DMS 273 treated with DMSO at 0.1 percent for 48 hours (cell line): ENCODE measurements around the gene DNAJA3.
"Not testable (repeated sequence)": the region's sequence is repeated elsewhere in the genome, so short reads cannot be mapped to it uniquely, and the experiment has no call there.

ENCODE experiments used
- DNase-seq: peaks from one replicate; lab custom pipeline; 2025; lab: John Stamatoyannopoulos, UW

Gene DNAJA3

GRCh38 chr16:4387781-4388180, 37.9 kb upstream of the DNAJA3 start:
- no peak for DNase-seq

- DNase-seq: no peak
These were observed 37.2 kb upstream of the DNAJA3 start for GRCh38 chr16:4388271-4389021.

GRCh38 chr16:4389051-4389955, 36.4 kb upstream of the DNAJA3 start:
- no peak for DNase-seq

- no peak for DNase-seq
These were observed 35.1 kb upstream of the DNAJA3 start for GRCh38 chr16:4390266-4391260.

- no peak for DNase-seq
These were observed 33.9 kb upstream of the DNAJA3 start for GRCh38 chr16:4391631-4392381.

GRCh38 chr16:4392382-4393239, 33.1 kb upstream of the DNAJA3 start:
- peak; percentile 66 for DNase-seq

- DNase-seq: no peak
These were observed 32.4 kb upstream of the DNAJA3 start for GRCh38 chr16:4393240-4393600.

- DNase-seq: not testable (repeated sequence)
These were observed 31.8 kb upstream of the DNAJA3 start for GRCh38 chr16:4393850-4394249.

- no peak for DNase-seq
These were observed 30.5 kb upstream of the DNAJA3 start for GRCh38 chr16:4395055-4395726.

GRCh38 chr16:4399001-4399730, 26.5 kb upstream of the DNAJA3 start:
- no peak for DNase-seq

GRCh38 chr16:4401094-4401501, 24.6 kb upstream of the DNAJA3 start:
- DNase-seq: no peak

- DNase-seq: no peak
These were observed 24.2 kb upstream of the DNAJA3 start for GRCh38 chr16:4401510-4401909.

GRCh38 chr16:4402439-4403132, 23.1 kb upstream of the DNAJA3 start:
- peak; percentile 26 for DNase-seq

GRCh38 chr16:4403133-4403949, 22.3 kb upstream of the DNAJA3 start:
- no peak for DNase-seq

- DNase-seq: no peak
These were observed 21.3 kb upstream of the DNAJA3 start for GRCh38 chr16:4404247-4404966.

- DNase-seq: no peak
These were observed 20.5 kb upstream of the DNAJA3 start for GRCh38 chr16:4404967-4405696.
